Peyer's patch (tissue), 4 donors: Measurements from ENCODE around the gene CDKL5. TPM values are rescaled to one million over a fixed set of nuclear protein-coding genes. Genes with fewer than 3 reads are reported as not detected.

Experiments used
- DNase-seq, 3 donors: peaks; one replicate each; pipeline ENCODE4 v3.0.0-alpha.2; 2017 to 2019
- H3K27ac ChIP-seq, 4 donors: fragments of 200-600 bp; sonication (generic); one replicate each; pipeline ENCODE4 v1.5.1; 2016 to 2019
- H3K27me3 ChIP-seq, 2 donors: fragments of 200-600 bp; sonication (generic); one replicate each; pipeline ENCODE4 v1.5.1; 2019
- H3K36me3 ChIP-seq, 3 donors: fragments of 200-600 bp; sonication (generic); one replicate each; pipeline ENCODE4 v1.5.1; 2016 to 2019
- H3K4me1 ChIP-seq, 4 donors: fragments of 200-600 bp; sonication (generic); one replicate each; pipeline ENCODE4 v1.5.1; 2016 to 2019
- H3K4me3 ChIP-seq, 4 donors: fragments of 200-600 bp; sonication (generic); 1 replicate in 3 of 4; 2 replicates in 1 of 4; pipeline ENCODE4 v1.5.1; 2016 to 2019; ENCODE audit warnings: mild to moderate bottlenecking in 1 of 4
- H3K9me3 ChIP-seq, 4 donors: fragments of 200-600 bp; sonication (generic); one replicate each; pipeline ENCODE4 v1.5.1; 2016 to 2019; ENCODE audit warnings: mild to moderate bottlenecking in 1 of 4
- POLR2A ChIP-seq, 2 donors: fragments of 450-650 bp; IDR thresholded peaks; one replicate each; pipeline ENCODE4 v1.5.1; 2017; ENCODE audit warnings: antibody characterized with exemption in 2 of 2, mild to moderate bottlenecking in 2 of 2, moderate library complexity in 2 of 2
- total RNA-seq, 4 donors: library from RNA; depleted of rRNA; stranded (reverse); fragments of >200 nt; gene quantifications; one replicate each; pipeline ENCODE4 v1.1.0, GENCODE V29; 2016
- TF ChIP-seq, protein P1 (sequence below), 6 experiments: fragments of 450-650 bp in 4 of 6; fragments of 200-600 bp in 2 of 6; sonication (generic) in 1 of 6; IDR thresholded peaks; one replicate each; pipeline ENCODE4 v1.5.1; 2017 to 2019; ENCODE audit warnings: antibody characterized with exemption in 6 of 6, mild to moderate bottlenecking in 3 of 6, moderate library complexity in 1 of 6

The CDKL5 gene
- total RNA-seq, 4 donors from 2014 or later, result 1.4 to 3.3 (median 2.5) TPM

- Histone ChIP-seq H3K27ac (no peak overlapping the region), H3K9me3 (no peaks in the 10 kb centered on the region), H3K4me3 (no peak overlapping the region), H3K36me3 (no peaks in the 10 kb centered on the region), H3K27me3 (no peaks in the 10 kb centered on the region), H3K4me1 (no peaks in the 10 kb centered on the region)
- TF ChIP-seq POLR2A (IDR thresholded peaks at IDR 0.05), result no peak
- TF ChIP-seq, protein P1, sequence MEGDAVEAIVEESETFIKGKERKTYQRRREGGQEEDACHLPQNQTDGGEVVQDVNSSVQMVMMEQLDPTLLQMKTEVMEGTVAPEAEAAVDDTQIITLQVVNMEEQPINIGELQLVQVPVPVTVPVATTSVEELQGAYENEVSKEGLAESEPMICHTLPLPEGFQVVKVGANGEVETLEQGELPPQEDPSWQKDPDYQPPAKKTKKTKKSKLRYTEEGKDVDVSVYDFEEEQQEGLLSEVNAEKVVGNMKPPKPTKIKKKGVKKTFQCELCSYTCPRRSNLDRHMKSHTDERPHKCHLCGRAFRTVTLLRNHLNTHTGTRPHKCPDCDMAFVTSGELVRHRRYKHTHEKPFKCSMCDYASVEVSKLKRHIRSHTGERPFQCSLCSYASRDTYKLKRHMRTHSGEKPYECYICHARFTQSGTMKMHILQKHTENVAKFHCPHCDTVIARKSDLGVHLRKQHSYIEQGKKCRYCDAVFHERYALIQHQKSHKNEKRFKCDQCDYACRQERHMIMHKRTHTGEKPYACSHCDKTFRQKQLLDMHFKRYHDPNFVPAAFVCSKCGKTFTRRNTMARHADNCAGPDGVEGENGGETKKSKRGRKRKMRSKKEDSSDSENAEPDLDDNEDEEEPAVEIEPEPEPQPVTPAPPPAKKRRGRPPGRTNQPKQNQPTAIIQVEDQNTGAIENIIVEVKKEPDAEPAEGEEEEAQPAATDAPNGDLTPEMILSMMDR (IDR thresholded peaks at IDR 0.05), result no peak
- DNase-seq, result no peak
Observed at GRCh38 chrX:18643853-18644252, 218.4 kb downstream of the CDKL5 start.

DNA sequence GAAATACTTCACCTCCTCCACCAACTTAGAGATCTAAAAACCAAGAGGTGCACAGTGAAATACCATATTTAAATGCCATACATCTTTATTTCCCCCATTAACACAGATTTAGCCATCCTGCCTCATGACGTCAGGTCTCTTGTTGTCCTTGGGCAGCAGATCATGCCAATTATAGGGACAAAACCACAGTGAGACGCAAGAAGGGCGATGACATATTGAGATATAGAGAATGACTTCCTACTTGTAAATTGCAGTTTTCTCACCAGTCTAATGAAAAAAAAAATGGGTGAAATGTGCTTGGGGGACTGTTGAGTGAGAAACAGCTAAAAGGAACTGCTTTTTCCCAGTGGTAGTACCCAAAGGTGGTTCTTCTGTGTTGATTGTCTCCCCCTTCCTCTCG, 222.2 kb downstream of the CDKL5 start:
- Histone ChIP-seq H3K4me3 (no peak overlapping the region), H3K27me3 (no peaks in the 10 kb centered on the region), H3K9me3 (no peaks in the 10 kb centered on the region), H3K4me1 (no peaks in the 10 kb centered on the region), H3K27ac (no peak overlapping the region), H3K36me3 (no peaks in the 10 kb centered on the region)
- no peak for DNase-seq
- no peak for TF ChIP-seq POLR2A (IDR thresholded peaks at IDR 0.05)
- TF ChIP-seq, protein P1 (IDR thresholded peaks at IDR 0.05), result no peak

- no peaks in the 10 kb centered on the region for H3K36me3 ChIP-seq
- TF ChIP-seq, protein P1 (IDR thresholded peaks at IDR 0.05), result no peak
- no peak for TF ChIP-seq POLR2A (IDR thresholded peaks at IDR 0.05)
- H3K9me3 ChIP-seq, result no peaks in the 10 kb centered on the region
- H3K27ac ChIP-seq, result no peak overlapping the region
- no peaks in the 10 kb centered on the region for H3K4me1 ChIP-seq
- no peak overlapping the region for H3K4me3 ChIP-seq
- no peak for DNase-seq
- no peaks in the 10 kb centered on the region for H3K27me3 ChIP-seq
Observed at GRCh38 chrX:18649498-18649951, 224.1 kb downstream of the CDKL5 start.

DNA sequence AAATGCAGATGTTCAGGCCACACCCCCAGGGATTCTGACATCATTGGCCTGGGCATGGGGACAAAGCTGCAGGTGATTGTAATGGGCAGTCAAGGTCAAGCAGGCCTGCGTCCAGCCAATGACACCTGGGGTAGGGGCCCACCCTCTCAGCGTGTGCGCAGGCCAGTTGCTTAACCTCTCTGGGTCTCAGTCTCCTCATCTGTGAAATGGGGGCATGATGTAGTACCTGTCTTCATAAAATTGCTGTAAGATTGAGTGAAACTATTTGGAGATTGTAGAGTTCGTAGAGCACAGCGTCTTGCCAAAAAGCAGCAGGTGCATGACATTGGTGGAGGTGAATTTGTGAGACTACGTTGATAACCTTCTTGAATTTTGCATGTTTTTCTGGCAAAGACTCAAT, 225.3 kb downstream of the CDKL5 start:
- DNase-seq, result no peak
- Histone ChIP-seq H3K36me3 (no peaks in the 10 kb centered on the region), H3K27me3 (no peaks in the 10 kb centered on the region), H3K4me1 (no peaks in the 10 kb centered on the region), H3K27ac (no peak overlapping the region), H3K4me3 (no peak overlapping the region), H3K9me3 (no peaks in the 10 kb centered on the region)
- no peak for TF ChIP-seq POLR2A (IDR thresholded peaks at IDR 0.05)
- TF ChIP-seq, protein P1 (IDR thresholded peaks at IDR 0.05), result no peak

GRCh38 chrX:18652636-18653035, 227.2 kb downstream of the CDKL5 start:
- H3K27ac ChIP-seq, result no peak overlapping the region

More at GRCh38 chrX:18652636-18653035, 227.2 kb downstream of the CDKL5 start:
- H3K36me3 ChIP-seq, result no peaks in the 10 kb centered on the region
- no peak overlapping the region for H3K4me3 ChIP-seq
- H3K9me3 ChIP-seq, result no peaks in the 10 kb centered on the region
- H3K4me1 ChIP-seq, result no peaks in the 10 kb centered on the region
- TF ChIP-seq POLR2A (IDR thresholded peaks at IDR 0.05), result no peak
- TF ChIP-seq, protein P1 (IDR thresholded peaks at IDR 0.05), result no peak
- no peak for DNase-seq
- no peaks in the 10 kb centered on the region for H3K27me3 ChIP-seq
